HG03378 (cell line): ENCODE data around the gene ALX4.

Source experiments
- ATAC-seq: cut with Tn5 transposase; IDR thresholded peaks from one replicate; pipeline ENCODE4 v1.9.1; 2021; ENCODE audit warnings: mild to moderate bottlenecking, moderate library complexity; ENCODE audit not compliant: unreplicated experiment

Gene ALX4

DNA sequence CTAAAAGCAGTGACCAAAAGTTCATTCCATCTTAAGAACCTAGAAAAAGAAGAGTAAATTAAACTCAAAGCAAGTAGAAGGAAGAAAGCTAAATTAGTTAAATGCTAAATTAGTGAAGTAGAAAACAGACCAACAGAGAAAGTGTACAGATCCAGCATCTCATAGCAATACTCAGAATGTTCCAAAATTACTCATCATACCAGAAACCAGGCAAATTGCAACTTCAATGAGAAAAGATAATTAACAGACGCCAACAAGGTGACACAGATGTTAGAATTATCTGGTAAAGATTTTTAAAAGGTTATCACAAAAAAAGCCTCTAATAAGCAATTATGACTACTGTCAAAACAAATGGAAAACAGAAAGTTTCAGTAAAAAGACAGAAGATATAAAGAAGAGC lies 96.8 kb downstream of the ALX4 start:
- ATAC-seq = no peak

DNA sequence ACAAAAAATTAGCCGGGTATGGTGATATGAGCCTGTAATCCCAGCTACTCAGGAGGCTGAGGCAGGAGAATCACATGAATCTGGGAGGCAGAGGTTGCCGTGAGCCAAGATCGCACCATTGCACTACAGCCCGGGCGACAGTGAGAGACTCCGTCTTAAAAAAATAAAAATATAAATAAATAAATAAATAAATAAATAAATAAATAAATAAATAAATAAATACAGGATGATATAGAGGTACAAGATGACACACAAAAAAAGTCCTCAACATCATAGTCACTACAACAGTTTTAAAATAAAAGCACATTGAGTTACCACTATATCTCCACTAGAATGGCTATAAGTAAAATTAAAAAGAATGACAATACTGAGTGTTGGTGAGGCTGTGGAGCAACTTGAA lies 97.8 kb downstream of the ALX4 start:
- ATAC-seq = no peak
